Activated CD4-positive, alpha-beta T cell treated with anti-CD3 and anti-CD28 coated beads for 48 hours (primary cell): Measurements from ENCODE around the gene LMAN1L.

Experiments used
- DNase-seq: peaks from one replicate; pipeline ENCODE4 v3.0.0-alpha.2; 2020

Gene LMAN1L

DNA sequence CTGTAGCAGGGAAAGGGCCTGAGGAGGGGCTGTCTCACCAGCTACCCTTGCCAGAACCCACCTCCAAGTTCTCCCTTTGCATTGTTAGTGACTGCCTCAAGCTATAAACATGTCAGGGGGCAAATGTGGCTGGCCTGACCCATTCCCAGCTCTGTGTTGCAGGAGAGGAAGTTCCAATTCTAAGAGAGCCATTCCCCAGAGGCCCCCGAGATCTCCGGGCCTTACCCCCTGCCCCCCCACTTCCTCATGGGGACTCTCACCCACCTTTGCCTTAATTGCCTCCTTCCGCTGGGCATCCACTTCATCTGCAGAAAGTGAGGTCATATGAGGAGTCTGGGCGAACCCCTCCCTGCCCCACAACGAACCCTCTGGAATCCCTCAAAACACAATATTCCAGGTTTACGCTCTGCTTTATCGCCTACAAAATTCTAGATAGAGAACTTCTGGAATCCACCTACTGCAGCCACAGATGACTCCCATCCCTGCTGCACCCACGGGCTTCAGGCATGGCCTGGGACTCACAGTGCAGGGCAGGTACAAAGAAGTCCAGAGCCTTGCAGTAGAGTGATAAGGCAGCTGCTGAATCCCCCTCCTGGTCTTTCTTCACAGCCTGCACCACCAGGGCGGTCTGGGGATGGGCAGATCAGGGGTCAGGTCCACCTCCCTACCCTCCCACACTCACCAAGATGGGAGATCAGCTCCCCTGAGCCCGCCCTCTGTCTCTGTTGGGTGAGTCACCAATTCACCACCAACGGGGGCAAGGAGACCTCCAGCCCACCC lies 26.3 kb downstream of the LMAN1L start:
- DNase-seq, result no peak

DNA sequence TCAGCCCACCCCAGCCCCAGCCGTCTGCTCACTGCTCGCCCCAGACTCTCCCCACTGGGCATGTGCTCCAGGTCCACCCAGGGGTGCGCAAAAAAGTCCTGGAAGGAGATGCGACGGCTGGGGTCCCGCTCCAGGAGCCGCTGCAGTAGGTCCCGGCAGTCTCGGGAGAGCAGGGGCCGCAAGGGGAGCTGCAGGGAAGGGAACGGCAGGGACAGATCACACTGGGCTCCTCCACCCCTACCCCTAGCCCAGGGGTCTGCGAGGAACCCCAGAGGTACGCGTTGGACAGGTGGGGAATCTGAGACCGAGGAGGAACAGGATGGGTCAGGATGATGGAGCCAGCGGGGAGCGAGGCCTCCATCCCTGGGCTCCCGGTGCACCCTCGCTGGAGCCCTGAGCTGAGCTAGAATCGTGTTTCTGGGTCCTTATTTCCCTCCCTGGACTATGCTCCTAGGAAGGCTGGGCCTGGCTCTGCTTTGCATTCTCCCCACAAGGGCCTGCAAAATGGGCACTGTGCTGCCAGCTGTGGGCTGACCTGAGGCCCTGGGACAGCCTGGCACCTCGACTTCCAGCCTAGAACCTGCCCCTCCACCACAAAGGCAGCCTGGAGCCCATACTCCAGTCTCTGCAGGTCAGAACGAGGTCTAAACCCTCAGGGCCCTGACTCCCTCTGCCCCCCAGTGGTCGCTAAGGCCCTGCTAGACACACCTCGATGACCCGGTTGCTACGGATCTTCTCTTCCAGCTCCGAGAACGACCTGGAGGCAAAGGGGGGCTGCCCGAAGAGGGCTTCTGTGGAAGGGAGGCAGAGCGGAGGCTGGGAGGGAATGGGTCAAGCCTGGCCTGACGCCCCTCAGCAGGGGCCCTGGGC lies 27.1 kb downstream of the LMAN1L start:
- no peak for DNase-seq

DNA sequence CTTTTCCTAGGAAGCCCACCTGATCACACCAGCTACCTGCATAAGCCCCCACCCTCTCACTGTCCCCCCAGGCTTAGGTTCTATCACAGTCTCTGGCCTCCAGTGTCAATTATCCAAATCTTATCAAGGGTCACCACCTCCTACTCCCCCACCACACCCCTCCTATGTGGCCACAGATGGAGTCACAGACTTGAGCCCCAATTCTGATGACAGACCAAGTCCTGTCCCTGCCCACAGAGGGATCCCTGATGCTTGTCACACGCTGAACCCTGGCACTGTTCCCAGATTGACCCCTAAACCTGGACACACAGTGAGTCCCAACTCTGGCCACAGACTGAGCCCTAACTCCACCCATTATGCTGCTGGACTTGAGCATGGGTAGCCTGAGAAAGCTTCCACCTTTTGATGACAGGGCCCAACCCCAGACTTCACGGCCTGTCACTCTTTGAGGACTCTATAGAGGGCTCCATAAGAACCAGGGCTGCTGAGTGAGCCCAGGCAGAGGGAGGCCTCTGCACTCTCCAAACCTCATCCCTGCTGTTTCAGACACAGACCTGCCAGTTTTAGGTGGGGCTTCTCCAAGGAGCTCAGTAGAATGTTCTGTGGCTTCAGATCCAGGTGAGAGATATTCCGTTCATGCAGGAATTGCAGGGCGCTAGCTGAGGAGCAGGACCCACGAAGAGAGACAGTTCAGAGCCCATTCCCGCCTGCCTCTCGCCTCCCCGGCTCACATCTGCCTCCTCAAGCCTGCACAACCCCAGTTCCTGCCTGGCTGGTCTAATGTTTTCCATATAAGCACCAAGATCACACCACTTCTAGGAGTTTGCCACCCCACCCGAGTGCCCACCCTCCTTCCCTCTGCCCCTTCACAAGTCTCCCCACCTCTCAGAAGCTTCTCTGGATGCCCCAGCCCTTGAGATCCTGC lies 28.5 kb downstream of the LMAN1L start:
- DNase-seq, result no peak

DNA sequence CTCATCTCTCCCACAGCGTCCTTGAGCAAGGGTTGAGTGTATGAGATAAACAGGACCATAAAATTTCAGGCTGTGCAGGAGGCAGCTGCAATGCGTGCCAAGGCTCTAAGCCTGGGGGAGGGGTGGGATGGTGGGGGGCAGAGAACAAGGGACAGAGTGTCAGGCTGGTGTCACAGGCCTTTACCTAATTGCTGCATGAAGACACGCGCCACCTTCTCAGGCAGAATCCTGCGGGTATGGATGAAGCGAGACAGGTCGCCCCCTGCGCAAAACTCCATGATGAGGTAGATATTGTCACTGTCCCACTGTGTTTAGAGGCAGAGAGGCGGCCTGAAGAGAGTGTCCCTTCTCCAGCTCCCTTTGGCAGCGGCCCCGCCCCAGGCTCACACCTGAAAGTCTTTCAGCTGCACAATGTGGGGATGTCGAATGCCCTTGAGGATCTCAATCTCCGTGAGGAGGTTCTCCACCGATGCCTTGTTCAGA lies 29.3 kb downstream of the LMAN1L start:
- no peak for DNase-seq

DNA sequence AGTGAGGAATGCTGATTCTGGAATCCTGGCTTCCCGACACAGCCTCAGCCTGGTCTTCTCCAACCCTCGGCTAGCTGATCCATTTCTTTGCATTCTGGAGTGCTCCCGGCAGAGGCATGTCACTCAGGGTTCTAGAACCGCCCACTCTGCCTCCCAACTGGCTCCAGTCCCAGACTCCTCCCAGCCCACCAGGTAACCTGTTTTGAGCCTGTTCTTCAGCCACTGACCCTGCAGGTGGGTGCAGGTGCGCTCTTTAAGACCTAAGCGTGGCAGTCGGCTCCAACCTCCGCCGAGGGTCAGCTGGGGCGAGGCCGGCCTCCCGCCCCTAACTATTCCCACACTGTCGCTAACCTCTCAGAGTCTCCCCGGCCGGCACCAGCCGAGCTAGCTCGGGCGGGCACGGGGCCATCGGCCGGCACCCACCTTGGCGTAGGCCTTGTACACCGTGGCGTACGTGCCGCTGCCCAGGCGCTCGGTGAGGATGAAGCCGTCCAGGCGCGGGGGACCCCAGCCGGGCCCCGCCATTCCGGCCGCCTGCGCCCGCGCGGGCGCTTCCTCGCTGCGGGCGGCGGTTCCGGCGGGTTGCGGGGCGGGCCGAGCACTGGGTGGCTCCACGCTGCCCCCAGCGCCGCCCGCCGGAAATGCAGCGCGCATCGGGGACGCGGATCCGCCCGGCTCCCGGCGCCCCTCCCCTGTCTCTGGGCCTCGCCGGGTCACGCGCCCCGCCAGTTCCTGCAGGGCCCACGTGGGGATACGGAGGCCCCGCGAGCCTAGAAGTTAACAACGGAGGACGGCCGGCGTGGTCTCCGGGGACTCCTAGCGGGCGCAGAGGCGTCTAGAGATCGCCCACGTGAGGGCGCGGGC lies 30.2 kb downstream of the LMAN1L start, which contains the start of gene ULK3:
TSS of gene ULK3 (minus strand) at position 576 of the 864 bp plus-strand sequence. CDS start at position 525, 51 bp downstream.
- peak; percentile 95 for DNase-seq

DNA sequence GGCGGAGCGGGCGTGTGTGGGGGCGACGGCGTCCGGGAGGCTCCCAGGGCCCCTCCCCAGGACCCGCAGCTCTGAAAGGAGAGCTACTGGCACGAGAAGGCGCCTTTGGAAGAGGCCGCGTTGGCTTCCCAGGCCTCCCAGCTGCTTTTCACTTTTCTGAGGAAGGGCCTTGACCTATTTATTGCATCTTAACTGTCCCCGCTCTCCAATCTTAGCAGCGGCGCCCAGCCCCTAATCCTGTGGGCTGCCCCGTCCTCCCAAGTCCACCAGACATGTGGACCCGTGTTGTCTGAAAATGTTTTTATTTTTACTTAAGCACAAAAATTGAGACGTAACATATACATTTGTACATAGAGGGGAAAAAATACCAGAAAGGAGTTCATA lies 30.8 kb downstream of the LMAN1L start:
- no peak for DNase-seq

DNA sequence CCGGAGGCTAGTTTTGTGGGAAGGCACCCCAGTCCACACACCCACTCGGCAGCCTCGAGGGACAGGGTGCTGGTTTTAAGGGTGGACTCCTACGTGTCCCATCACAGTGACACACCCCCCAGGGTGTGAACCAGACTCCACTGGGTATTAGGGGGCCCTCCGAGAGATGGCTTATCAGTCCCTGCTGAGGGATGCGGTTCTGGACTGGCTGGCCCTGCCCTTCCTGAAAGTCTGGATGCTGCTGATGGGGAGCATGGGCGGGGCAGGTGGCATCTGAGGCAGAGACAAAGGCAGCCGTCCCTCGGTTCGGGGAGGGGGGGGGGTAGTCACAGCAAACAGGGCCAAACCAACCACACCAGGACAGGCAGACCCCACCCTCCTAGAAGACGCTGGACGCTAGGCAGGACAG lies 31.3 kb downstream of the LMAN1L start:
- peak; percentile 9 for DNase-seq

DNA sequence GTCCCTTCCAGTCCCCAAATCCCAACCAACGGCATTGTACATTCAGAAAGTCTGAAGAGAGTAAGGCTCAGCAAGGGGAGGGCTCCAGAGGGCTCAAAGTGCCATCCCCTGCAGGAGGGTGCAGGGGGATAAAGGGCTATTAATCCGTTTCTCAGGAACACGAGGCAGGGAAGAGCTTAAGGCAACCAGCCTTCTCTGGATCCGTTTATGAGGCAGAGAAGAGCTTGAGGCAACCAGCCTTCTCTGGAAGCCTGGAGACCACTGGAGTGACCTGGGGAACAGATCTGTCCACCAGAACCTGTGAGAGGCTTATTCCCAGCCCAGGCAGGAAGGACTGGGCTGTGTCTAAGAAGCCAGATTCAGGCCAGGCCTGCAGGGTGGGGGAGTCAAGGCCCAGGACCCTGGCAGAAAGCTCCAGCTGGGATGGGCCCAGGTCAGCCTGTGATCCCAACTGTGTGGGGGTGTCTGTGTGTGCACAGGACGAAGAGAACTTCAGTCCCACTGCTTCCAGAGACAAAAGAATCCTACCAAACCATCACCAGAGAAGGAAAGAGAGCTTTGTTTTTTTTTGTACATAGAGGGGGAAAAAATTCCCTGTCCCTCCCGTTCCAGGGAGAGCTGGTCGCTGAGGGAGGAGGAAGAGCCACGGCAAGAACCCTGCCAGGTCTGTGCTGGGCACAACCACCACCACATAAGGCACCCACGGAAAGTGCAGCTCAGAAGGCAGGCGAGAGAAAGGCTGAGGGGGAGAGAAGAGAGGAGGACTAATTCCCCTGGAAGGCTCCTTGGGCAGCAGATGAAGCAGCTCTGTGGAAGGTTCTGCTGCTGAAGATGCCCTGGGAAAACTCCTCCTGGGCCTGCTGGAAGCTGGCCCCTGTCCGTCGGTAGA lies 31.9 kb downstream of the LMAN1L start:
- no peak for DNase-seq

DNA sequence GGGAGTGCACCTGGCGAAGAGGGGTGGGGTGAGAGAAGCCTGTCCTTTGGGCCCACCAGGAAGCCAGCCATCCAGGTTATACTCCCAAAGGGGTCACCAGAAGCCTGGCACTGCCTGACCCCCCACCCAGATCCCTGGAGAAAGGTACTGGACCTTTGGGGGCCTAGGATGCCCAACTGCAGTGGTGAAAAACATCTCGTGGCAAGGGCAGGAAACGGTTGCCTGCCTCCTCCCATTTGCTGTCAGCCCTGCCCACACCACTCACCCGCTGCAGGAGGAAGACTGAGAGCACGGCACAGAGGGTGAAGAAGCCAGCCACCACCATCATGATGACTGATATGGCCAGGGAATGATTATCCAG lies 32.6 kb downstream of the LMAN1L start:
- DNase-seq, result peak; percentile 67

DNA sequence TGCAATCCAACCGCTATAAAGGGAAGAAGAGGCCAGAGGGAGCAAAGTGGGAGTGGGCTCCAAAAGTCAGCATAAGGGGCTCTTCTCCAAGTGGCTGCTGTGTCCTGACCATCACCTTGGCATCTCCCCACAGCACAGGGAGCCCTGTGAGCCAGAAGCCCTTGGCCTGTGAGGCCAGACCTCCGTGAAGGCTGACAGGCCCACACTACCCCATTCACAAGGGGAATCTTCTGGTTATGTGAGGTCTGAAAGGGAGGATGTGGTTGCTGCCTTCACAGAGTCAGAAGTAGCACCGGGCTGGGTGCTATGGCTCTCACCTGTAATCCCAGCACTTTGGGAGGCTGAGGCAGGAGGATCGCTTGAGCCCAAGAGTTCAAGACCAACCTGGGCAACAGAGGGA lies 32.9 kb downstream of the LMAN1L start:
- DNase-seq, result peak; percentile 19

DNA sequence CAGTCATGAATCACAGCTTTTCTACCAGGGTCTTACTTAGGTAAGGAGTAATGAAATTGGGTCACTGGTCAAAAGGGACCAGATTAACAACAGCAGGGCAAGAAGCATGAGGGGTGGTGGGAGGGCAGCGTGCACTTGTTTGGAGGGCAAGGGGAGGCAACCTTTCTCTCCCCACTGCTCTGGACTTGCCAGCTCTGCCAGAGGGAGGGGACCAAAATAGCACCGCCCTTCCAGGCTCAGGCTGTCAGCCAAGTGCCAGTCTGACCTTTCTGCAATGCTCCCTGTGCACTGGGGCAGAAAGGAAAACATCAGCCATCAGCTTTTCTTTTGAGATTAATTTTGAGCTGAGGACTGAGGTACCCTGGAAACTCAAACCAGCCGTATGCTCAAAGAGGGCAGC lies 34.8 kb downstream of the LMAN1L start:
- no peak for DNase-seq

DNA sequence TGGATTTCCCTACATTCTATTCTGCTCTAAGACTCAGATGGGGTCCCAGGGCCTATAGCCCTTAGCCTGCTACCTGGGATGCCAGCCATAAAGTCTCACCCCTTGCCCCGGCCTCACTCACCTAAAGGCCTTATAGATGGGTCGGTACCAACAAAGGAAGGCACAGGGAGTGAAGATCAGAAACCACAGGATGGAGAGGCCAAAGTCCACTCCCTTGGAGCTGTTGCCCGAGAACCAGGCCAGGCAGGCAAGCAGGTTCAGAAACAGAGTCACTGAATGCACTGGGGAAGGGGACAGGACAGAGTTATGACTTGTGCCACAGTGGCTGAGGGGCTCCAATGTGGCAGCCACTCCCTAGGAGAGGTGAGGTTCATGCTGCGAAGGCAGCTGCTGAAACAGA lies 37.8 kb downstream of the LMAN1L start:
- DNase-seq, result no peak

DNA sequence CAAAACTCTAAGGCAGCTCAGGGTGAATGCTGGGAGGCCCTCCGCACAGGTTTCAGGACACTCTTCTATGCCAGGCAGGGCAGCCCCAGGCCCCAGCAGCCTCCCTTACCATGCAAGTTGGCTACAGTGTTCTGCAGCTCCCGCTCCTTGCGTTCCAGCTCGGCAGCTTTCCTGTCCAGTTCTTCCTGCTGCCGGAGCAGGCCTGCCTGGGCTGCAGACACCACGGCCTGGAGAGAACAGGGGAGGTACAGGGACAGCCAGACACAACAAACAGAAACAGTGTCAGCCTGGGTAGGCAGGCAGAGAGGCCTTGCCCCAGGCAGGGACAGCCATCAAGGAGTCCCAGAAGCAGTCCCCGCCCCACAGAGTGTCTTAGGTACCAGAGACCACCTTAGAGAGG lies 39.3 kb downstream of the LMAN1L start:
- no peak for DNase-seq

DNA sequence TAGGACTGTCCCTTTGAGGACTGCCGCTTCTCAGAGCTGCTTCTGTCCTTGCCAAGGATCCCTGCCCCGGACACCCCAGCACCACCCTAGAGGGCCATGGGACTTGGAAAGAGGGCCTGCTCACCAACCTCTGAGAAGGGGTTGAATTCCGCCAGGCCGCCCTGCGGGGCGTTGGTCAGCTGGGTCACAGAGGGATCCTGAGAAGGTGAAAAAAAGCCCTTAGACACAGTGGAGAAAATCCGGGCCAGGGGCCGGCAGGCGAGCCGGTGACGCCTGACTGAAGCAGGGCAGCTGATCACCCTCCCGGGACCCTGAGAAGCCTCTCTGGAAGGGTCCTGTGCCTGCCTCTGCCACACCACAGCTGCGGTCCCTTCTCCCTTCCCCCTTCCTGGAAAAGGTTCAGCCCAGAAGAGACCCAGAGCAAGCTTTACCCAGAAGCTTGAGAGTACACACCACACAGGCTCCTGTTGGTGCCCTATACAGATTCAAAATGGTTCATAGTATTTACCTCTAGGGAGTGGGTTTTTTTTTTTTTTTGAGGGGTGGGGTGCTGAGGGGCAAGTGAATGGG lies 41.9 kb downstream of the LMAN1L start:
- DNase-seq, result no peak

DNA sequence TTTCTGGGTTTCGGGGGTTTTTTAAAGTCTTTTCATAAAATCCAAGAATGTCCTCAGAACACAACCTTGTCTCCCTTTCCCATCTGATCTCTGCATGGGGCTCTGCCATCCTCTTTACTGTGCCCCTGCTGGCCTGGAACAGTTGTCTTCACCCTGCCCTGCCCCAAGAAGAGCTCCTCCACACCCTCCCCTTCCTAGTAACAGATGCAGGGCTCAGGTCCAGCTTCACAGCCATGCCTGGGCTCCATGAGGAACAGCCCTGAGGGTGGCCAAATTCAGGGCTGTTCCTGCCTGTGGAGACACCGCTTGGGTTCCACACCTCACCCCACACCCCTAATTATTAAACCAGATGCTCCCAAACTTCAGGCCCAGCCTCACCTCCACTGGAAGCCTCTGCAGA lies 43.2 kb downstream of the LMAN1L start:
- no peak for DNase-seq

DNA sequence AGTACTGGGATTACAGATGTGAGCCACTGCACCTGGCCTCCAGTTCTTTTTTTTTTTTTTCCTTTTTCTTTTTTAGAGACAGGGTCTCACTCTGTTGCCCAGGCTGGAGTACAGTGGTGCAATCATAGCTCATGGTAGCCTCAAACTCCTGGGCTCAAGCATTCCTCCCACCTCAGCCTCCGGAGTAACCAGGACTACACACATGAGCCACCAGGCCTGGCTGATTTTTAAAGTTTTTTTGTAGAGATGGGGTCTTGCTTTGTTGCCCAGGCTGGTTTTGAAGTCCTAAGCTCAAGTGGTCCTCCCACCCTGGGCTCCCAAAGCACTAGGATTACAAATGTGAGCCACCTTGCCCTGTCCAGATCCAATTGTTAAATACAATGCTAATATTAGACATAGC lies 43.9 kb downstream of the LMAN1L start:
- no peak for DNase-seq

DNA sequence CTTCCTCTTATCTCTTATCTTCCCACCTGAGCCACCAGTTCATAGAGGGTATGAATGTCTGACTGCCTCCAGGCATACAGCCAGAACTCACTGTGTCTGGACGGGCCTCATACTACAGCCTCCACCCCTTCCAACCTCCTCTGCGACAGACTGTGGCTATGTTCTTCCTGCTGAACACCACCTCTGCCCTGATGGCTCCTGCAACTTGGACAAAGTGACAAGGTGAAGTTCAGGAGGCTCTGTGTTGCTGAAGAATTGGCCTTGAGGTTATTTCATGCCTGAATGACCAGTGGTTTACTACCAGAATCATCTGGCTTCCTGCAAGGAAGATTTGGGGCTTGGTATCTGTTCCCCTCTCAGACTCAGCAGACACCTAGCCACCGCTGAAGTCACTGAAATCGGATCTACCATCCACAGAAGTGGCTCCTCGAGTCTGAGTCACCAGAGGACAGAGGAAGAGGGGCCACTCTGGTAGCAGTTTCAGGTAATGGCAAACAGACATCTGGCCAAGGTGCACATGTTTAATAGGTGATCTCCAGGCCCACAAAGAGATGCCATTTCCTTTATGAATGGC lies 44.5 kb downstream of the LMAN1L start:
- no peak for DNase-seq

DNA sequence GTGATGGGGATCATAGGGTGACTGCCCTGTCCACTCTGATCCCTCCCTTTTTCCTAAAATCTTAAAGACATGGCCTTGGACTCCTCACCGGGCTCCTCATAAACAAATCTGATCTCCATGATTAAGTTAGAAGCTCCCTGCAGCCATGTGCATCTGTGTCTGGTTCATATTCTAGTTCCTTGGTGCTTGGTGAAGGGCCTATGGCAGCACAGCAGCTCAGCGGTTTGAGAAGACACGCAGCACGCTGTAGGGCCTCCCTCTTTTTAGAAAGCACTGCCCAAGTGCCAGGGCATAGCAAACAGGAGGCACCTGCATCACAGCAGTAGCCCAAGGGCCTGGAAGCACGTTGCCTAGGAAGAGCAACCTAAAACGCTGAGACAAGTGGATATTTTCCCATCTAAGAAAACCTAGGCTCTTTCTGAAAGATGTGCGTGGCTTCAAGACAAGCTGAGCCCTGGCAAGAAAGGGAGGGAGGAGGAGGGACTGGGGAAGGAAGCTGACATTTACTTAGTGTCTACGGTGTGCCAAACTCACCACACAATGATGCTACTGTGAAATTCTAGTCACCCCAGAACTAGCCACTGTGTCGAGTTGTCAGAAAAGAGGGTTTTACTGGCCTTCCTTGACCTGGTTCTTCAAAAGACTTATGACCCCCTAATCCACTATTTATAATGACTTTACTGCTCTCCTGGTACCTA lies 45.2 kb downstream of the LMAN1L start:
- DNase-seq, result no peak

DNA sequence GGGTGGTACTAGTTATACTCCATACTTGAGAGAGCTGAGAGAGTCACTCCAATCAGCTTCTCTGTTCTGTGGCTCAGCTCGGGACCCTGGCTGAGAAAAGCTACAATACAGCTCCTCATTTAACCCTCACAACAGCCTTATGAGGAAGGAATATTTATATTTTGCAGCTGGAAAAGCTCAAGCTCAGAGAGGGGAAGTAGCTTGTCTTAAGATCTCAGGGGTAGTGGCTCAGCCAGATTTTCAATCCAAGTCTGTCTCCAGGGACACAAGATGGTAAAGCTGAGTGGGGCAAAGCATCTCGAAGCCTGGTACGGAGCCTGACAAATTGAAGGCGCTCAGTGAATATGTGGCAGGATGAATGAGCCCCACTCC lies 45.7 kb downstream of the LMAN1L start:
- DNase-seq, result no peak
